HL-60 (cell line): ENCODE results near the gene SLC12A8.

Source experiments
- DNase-seq, 2 experiments: peaks; one replicate each; pipeline ENCODE4 v3.0.0-alpha.2; 2010 to 2020; ENCODE audit warnings: low read depth in 1 of 2, low spot score in 1 of 2
- H3K27ac ChIP-seq: fragments of 250-450 bp; sonication (Bioruptor Pico); replicated peaks from 2 replicates; pipeline ENCODE4 v1.5.1; 2020; ENCODE audit warnings: mild to moderate bottlenecking, moderate library complexity
- H3K27me3 ChIP-seq: fragments of 250-450 bp; sonication (Bioruptor Pico); 2 replicates; pipeline ENCODE4 v1.5.1; 2021; ENCODE audit warnings: mild to moderate bottlenecking, moderate library complexity; ENCODE audit not compliant: insufficient read depth, poor library complexity, severe bottlenecking
- H3K4me3 ChIP-seq: replicated peaks from 2 replicates; pipeline ENCODE4 v1.5.1; 2011; ENCODE audit warnings: mild to moderate bottlenecking, control low read depth, low read length; ENCODE audit not compliant: insufficient read depth
- CTCF ChIP-seq: IDR thresholded peaks from one replicate; pipeline ENCODE4 v1.5.1; 2011; ENCODE audit warnings: low read length, control low read depth, inconsistent platforms; ENCODE audit not compliant: insufficient read depth
- GABPA ChIP-seq: IDR thresholded peaks from 2 replicates; pipeline ENCODE4 v1.6.1; 2012; ENCODE audit warnings: low read depth
- POLR2AphosphoS5 ChIP-seq: IDR thresholded peaks from 2 replicates; pipeline ENCODE4 v1.6.1; 2012; ENCODE audit warnings: low read depth
- REST ChIP-seq: IDR thresholded peaks from 2 replicates; pipeline ENCODE4 v1.6.1; 2012; ENCODE audit warnings: low read depth; ENCODE audit not compliant: insufficient replicate concordance
- SPI1 ChIP-seq: IDR thresholded peaks from 2 replicates; pipeline ENCODE4 v1.6.1; 2012; ENCODE audit warnings: low read depth, mild to moderate bottlenecking, borderline replicate concordance

SLC12A8 gene

GRCh38 chr3:125213946-125214542, 1.5 kb upstream of the SLC12A8 start:
- no peak for DNase-seq
- Histone ChIP-seq H3K27me3 (peaks cover 20% of the 10 kb centered on the region), H3K27ac (no peak overlapping the region), H3K4me3 (no peak overlapping the region)
- TF ChIP-seq SPI1 (no peak), REST (no peak), CTCF (no peak), POLR2AphosphoS5 (no peak), GABPA (no peak)

- TF ChIP-seq SPI1 (no peak), POLR2AphosphoS5 (no peak), GABPA (no peak), CTCF (no peak)
- H3K27ac ChIP-seq: no peak overlapping the region
- peaks cover 20% of the 10 kb centered on the region for H3K27me3 ChIP-seq
- no peak for DNase-seq
- H3K4me3 ChIP-seq: no peak overlapping the region
These were observed 812 bp upstream of the SLC12A8 start for GRCh38 chr3:125213364-125213755.

- H3K27me3 ChIP-seq: peaks cover 20% of the 10 kb centered on the region
- no peak for TF ChIP-seq SPI1
- no peak for TF ChIP-seq GABPA
- no peak for TF ChIP-seq CTCF
- no peak for TF ChIP-seq POLR2AphosphoS5
- no peak for TF ChIP-seq REST
- no peak for DNase-seq
- peak overlapping the region; percentile 41 for H3K4me3 ChIP-seq
- H3K27ac ChIP-seq: no peak overlapping the region
These were observed 448 bp downstream of the SLC12A8 start for GRCh38 chr3:125212091-125212508.

- TF ChIP-seq POLR2AphosphoS5 (no peak), GABPA (no peak), CTCF (no peak), REST (no peak), SPI1 (no peak)
- Histone ChIP-seq H3K4me3 (no peak overlapping the region), H3K27ac (no peak overlapping the region), H3K27me3 (peaks cover 20% of the 10 kb centered on the region)
- no peak for DNase-seq
These were observed 941 bp downstream of the SLC12A8 start for GRCh38 chr3:125211523-125212090.
